Tibial nerve (tissue), 3 donors: ENCODE results near the gene GNB2.
"Not testable (repeated sequence)": the region's sequence is repeated elsewhere in the genome, so short reads cannot be mapped to it uniquely, and the experiment has no call there.

Experiments used
- CTCF ChIP-seq, 5 experiments: fragments of 200-600 bp in 3 of 5; fragments of 450-650 bp in 2 of 5; sonication (generic) in 3 of 5; IDR thresholded peaks; one replicate each; pipeline ENCODE4 v1.5.1; 2016 to 2019; ENCODE audit warnings: antibody characterized with exemption in 5 of 5, mild to moderate bottlenecking in 3 of 5, moderate library complexity in 2 of 5
- POLR2A ChIP-seq, 2 donors: fragments of 450-650 bp; IDR thresholded peaks; one replicate each; pipeline ENCODE4 v1.6.1; 2017; ENCODE audit warnings: antibody characterized with exemption in 2 of 2, mild to moderate bottlenecking in 2 of 2, moderate library complexity in 2 of 2

GRCh38 chr7:100701089-100701488, 27.5 kb downstream of the GNB2 start:
- not testable (repeated sequence) for TF ChIP-seq CTCF, POLR2A (IDR thresholded peaks at IDR 0.05)
